HG02981 (cell line): Measurements from ENCODE around the gene FUT2.
"Not testable (repeated sequence)": the region's sequence is repeated elsewhere in the genome, so short reads cannot be mapped to it uniquely, and the experiment has no call there.

ENCODE experiments used
- ATAC-seq: cut with Tn5 transposase; IDR thresholded peaks from one replicate; pipeline ENCODE4 v1.9.1; 2021; ENCODE audit warnings: mild to moderate bottlenecking, moderate library complexity; ENCODE audit not compliant: unreplicated experiment

Gene FUT2

DNA sequence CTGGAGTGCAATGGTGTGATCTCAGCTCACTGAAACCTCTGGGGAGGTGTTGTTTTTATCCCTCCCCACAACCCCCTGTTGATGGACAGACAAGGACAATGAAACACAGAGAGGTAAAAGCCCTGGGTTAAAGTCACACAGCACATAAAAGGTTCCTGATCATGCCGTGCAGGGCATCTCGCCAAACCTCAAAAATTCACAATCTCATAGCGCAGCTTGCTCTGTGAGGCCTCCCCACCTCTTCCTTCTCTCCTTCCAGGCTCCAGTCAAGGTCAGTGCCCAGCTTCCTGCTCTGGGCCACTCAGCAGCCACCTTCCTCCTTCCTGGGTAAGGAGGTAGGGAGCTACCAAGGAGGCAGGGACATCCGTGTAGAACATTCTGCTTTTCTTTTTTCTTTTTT is 2.3 kb downstream of the FUT2 start:
- no peak for ATAC-seq

- no peak for ATAC-seq
These were observed 6.9 kb downstream of the FUT2 start for GRCh38 chr19:48702701-48703100.

- ATAC-seq: no peak
These were observed 7.5 kb downstream of the FUT2 start for GRCh38 chr19:48703316-48703715.

GRCh38 chr19:48705431-48705830 is 9.7 kb downstream of the FUT2 start:
- ATAC-seq: no peak

DNA sequence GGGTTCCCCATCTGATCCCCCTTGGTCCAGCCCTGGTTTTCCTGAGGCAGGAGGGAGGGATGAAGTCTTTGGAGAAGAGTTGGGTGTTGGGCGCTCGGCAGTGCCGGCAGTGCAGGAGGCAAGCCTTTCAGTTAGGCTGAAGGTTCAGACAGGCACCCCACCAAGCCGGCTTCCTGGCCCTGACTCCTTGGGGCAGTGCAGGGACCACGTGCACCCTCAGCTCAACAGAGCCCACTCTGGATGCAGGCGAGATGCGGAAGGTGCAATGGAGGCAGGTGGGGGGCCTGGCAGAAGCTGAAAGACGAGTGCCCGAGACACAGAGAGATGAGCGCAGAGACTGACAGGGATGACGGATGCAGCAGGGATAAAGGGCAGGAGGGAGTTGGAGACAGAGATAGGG is 12.7 kb downstream of the FUT2 start:
- ATAC-seq: no peak

GRCh38 chr19:48711106-48711662 is 15.4 kb downstream of the FUT2 start:
- ATAC-seq: no peak

DNA sequence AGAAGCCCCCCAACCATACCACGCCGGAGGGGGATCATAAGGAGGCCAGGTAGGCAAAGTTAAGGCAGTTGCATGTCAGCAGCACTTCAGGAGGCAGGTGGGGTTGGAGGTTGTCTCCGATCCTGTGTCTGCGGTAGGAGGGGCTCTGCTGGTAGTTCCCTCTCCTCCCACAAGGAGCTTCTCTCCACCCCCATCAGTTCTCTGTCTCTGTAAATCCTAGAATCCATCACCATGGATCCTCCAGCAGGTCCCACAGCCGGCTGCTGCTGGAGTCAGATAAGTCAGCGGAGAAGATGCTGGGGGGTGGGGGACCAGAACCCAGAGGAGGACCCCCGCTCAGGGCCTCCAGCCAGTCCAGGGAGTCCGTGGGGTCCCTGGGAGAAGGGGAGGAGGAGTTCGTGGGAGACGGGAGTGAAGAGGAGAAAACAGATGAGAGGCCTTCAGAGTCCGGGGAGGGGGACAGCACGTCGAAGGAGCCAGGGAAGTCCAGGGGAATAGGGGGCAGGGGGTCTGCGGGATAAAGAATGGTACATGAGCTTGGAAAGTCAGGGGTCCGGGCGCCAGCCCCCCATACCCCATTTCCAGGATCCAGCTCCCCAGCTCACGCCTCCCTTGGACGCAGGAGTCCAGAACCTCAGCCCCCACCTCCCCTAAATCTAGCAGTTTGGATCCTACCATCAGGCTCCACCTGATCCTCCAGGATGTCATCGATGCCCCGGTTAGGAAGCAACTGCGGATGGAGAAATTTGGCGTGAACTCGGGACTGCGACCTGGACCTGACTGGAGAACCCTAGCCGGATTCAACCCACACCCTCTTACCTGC is 17.5 kb downstream of the FUT2 start:
- ATAC-seq: no peak

DNA sequence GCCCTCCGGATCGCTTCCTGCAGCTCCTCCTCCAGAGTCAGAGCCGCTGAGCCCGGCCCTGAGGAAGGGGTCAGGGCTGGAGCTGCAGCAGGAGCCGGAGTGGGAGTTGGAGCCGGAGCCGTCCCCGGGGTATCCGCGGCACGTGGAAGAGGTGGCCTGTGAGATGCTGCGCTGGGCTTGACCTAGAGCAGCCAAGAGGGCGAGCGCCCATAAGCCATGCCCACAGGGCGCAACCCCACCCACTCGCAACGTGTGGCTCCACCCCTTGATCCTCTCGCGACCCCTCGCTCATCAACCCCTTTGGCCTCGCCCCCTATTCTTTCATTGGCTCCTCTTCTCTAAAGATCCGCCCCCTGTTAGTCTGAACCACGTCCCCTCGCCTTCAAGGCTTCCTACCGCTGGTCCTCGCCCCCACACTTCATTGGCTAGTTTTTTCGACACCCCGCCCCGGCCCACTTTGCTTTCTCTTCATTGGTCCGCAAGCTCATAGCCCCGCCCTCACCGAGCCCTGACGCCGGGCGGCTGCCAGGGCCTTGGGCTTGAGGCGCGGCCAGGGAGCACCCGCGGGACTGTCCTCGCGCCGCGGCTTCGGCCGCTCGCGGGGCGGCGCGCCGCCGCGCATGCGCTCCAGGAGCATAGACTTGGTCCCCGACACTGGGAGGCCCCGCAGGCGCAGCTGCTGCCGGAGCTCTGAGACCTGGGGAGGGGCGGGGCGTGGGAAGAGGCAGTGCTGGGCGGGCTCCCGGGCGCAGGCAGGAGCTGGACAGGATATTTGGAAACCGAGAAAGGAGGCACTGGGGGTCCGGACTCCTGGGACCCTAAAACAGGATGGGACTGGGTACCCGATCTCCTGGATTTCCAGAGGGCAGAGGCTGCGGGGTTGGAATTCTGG is 18.3 kb downstream of the FUT2 start:
- ATAC-seq: peak; percentile 89

GRCh38 chr19:48714759-48715675 is 19.2 kb downstream of the FUT2 start:
- ATAC-seq: no peak

GRCh38 chr19:48715681-48716171 is 20.0 kb downstream of the FUT2 start:
- no peak for ATAC-seq

GRCh38 chr19:48716562-48717291 is 21.0 kb downstream of the FUT2 start:
- no peak for ATAC-seq

GRCh38 chr19:48718106-48718505 is 22.3 kb downstream of the FUT2 start:
- not testable (repeated sequence) for ATAC-seq

GRCh38 chr19:48718711-48719231 is 23.0 kb downstream of the FUT2 start:
- no peak for ATAC-seq

GRCh38 chr19:48719263-48720171 is 23.7 kb downstream of the FUT2 start, which contains the start of gene MAMSTR:
TSS of gene MAMSTR (minus strand) at chr19:48719725. CDS start at chr19:48719031, 694 bp downstream.
- no peak for ATAC-seq

- no peak for ATAC-seq
These were observed 24.5 kb downstream of the FUT2 start for GRCh38 chr19:48720251-48720612.

DNA sequence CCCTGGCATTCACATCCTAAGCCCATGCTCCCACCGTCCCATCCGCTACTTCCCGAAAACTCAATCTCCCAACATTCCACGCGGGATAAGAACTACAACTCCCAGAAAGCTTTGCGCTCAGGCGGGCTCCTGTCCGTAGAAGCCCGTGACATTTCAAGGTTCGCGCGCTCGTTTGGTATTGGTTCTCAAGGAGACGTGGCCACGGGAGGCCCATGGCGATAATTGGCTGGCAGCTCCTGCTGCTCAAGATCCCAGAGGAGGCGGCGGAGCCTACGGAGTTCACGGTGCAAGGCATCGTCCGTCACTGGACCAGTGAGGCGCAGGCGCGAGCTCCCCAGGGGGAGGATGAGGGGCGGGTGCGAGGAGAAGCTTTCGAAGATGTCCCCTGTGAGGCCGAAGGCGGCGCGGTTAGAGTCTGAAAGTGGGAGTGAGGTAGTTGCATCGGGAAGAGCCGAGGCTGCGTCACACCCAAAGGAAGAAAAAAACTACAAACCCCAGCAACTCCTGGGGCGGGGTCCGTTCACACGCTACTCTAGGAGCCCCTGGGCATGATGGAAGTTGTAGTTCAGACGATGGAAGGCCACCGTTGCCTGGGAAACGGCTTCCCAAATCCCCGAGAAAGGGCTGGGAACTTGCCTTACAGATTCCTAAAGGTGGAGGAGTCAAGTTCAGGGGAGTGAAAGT is 25.0 kb downstream of the FUT2 start:
- ATAC-seq: peak; percentile 78

DNA sequence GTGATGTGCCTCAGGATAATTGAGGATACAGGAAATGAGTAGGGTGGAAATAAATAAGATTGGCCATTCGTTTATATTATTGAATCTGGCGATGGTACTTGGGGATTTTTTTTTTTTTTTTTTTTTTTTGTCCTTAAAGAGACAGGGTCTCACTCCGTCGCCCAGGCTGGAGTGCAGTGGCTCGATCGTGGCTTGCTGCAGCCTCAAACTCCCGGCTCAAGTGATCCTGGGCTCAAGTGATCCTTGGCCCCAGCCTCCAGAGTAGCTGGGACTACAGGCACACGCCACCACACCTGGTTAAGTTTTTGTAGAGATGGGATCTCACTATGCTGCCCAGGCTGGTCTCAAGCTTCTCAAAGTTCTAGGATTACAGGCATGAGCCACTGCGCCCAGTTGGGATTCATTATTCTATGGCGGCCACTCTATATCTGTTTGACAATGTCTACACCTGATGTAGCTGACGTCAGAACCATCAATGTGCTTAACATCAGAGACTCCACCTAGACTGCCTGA is 26.5 kb downstream of the FUT2 start:
- ATAC-seq: no peak
